HG03196 (cell line): ENCODE measurements around the gene CUL3.
"Not testable (repeated sequence)": the region's sequence is repeated elsewhere in the genome, so short reads cannot be mapped to it uniquely, and the experiment has no call there.

Source experiments
- ATAC-seq: cut with Tn5 transposase; IDR thresholded peaks from one replicate; pipeline ENCODE4 v1.9.1; 2021; ENCODE audit not compliant: unreplicated experiment

CUL3 gene

DNA sequence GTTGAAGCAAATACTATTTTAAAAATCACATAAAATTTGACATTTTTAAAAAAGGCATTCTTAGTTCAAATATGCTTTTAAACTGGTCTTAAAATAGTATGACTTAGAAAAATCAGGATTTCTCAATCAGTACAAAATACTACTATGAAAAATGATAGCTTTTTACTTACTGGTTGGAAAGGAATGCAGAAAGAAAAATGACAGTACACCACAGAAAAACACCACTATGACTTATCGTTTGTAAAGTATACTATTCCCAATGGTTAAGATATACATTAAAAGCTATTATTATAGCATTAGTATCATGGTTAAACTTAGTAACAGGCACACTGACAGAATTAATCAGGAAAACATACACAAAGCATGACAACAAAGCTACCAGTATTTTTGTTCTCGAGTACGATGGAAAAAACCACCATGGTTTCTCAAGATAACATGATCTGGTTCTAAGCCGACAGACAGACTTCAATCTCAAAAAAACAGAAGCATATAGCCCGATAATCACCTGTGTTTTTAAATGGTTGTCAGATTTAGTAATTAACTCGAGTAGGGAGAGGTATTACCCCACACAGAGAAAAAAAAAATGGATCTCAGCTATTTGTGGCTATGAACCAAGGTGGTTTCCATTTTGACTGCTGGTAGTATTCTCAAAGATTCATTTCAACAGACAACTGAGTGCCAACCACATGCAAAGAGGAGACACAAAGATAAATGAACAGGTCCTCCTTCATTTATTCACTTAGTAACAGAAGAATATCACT is 39.1 kb downstream of the CUL3 start:
- no peak for ATAC-seq

DNA sequence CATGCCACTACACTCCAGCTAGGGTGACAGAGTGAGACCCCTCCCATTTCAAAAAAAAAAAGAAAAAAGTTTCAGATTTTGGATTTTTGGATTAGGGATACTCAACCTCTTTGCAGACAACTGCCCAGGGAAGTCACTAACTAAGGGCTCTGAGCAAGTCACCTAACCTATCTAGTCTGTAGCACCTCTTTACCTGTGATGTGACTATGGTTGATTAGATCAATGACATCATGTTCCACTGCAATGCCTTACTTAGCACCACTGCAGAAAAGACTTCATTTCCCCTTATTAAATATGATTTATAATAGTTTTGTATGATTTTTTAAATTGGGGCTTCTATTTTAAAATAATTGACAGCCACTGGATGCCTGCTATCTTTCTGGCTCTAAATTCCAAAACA is 41.2 kb downstream of the CUL3 start:
- no peak for ATAC-seq

DNA sequence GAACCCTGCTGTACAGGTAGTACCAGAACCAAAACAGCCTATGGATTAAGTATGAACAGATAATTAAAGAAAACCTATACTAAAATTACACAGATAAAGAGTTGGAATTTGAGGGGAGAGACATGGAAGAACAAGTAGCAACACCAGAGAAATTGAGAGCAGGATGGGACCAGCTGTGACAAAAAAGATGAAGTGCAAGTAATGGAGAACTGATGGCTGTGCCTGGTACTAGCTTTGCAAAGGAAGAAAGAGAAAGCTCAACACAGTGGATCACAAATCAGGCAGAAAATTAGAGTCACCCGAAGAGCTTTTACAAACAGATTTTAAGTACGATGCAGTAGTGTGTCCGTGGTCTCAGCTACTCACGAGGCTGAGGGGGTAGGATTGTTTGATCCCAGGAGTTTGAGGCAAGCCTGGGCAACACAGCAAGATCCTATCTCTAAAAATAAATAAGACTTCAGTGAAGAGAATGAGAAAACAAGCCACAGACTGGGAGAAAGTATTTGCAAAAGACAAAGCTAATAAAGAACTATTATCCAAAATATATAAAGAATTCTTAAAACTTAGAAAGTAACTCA is 46.5 kb downstream of the CUL3 start:
- ATAC-seq = no peak

DNA sequence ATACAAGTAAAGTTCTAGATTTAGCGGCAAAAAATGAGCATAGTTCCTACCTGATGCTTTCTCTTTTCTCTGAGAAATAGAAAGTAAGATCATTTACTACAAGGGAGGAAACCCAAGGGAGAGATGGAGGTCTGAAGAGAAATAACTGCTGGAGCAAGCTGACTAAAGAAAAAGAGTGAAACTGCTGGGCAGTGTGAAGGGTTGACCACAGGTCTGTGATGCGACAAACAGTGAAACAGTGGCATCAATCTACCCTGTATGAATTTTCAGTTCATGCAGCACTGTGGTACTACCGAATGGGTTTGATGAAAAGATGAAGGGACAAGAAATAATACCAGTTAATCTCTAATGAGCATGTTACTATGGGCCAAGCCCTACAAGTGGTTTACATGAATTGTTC is 52.2 kb downstream of the CUL3 start:
- peak; percentile 49 for ATAC-seq

DNA sequence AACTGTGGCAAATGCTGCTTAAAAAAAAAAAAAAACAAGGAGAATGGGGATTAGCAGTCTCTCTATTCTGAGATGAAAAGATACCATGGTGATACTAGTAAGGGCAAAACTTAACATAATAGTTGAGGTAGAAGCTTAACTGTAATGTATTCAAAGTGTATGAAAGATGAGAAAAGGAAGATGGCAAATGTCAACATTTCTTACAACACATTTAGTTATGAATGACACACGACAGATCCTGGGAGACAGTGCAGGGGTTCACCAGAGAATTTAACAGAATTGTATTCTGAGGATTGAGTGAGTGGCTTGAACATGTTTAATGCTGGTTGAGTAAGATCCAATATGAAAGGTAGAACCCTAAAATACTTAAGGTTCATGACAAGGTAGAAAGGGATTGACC is 52.7 kb downstream of the CUL3 start:
- no peak for ATAC-seq

DNA sequence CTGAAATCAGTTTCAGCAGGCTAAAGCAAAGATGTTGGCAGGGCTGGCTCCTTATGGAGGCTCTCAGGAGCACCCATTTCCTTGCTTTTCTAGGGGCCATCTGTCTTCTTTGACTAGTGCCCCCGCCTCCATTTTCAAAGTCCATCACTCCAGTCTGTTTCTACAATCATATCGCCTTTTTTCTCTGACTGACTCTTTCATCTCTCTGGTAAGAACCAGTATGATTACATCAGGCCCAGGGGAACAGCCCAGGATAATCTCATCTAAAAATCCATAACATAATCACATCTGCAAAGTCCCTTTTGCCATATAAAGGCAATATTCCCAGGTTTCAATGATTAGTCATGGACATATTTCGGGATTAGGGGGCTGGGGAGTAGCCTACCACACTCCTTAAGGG is 57.0 kb downstream of the CUL3 start:
- no peak for ATAC-seq

DNA sequence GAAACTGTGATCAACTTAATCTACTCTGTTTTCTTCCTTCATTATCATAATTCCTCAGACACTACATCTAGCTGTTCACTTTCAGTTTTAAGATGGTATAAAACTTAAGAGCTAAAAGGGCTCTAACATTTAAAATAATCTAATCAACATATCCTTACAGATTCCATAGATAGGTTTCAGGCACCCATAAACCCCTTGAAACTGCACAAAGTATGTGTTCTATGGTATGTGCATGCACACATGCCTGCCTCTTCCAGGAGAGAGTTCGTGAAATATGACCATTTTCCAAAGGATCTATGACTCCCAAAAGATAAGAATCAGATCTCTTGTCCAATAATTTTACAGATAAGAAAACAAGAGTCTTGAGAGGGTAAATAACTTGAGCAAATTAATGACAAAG is 59.4 kb downstream of the CUL3 start:
- ATAC-seq = no peak

DNA sequence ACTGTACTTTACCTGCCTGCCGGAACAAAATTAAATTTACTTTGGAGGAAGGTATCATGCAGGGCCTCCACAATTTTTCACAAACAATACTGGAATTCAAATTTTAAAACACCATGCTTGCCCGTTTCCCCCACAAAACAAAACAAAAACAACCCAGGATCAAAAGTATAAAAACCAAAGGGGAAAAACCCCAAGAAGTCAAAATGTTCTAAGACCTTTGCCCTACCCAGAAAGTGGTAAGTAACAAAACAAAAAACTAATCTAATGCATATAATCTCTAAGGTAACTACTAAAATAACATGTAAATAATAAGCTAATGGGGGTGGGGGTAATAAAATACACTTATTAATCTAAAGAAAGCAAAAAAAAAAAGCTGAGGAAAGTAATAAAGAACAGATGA is 60.5 kb downstream of the CUL3 start:
- no peak for ATAC-seq

DNA sequence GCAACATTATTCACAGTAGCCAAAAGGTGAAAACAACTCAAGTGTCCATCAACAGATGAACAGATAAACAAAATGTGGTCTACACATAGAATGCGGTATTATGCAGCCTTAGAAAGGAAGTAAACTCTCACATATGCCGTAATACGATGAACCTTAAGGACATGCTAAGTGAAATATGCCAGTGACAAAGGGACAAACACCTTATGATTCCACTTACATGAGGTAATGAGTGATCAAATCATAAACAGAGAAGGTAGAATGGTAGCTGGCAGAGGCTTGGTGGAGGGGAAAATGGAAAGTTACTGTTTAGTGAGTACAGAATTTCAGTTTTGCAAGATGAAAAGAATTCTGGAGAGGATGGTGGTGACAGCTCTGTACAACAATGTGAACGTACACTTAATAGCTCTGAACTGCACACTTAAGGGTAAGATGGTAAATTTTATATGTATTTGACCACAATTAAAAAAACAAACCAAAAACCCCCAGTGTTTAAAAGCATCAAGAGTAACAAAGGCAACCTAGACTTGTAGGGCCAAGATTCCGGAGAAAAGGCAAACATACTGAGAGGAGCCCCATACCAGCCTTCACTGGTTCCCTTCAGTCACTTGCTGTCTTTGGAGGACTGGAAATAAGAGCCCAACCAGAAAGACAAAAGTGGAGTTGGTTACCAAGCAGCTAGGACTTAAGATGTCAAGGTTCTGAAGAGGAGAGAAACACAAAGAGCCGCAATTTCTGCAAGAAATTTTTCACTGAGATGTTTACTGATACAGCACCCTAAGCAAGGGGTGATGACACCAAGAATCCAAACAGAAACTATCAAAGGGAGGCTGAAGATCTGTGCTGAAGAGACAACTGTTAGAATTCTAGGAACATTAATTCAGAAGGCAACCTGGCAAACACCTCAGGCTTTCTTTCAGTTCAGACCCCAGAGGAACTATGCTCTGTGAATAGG is 61.3 kb downstream of the CUL3 start:
- peak; percentile 36 for ATAC-seq

DNA sequence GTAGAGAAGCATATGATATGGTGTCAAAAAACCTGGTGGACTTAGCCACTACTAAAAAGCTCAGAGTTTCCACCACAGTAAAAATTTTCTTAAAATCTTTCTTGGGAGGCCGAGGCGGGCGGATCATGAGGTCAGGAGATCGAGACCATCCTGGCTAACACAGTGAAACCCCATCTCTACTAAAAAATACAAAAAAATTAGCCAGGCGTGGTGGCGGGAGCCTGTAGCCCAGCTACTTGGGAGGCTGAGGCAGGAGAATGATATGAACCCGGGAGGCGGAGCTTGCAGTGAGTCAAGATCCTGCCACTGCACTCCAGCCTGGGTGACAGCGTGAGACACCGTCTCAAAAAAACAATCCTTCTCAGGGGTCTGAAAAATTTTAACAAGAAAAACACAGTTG is 62.7 kb downstream of the CUL3 start:
- ATAC-seq = not testable (repeated sequence)

DNA sequence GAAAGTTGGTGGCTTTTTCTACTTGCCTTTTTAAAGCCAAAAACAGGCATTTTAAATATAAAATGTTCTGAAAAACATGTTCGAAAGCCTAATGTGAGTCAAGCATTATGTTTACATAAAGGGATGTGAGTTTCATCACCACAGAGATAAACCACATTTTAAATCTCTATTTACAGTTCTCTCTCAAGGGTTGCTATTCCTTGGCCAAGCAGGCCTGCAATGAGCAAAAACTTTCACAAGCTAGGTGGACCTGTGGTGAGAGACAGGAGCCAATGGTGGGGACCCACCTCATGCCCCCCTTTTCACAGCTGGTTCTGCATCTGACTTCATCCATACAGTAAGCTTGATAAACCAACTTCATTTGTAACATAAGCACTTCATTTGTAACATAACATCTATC is 65.1 kb downstream of the CUL3 start:
- ATAC-seq = peak; percentile 65

DNA sequence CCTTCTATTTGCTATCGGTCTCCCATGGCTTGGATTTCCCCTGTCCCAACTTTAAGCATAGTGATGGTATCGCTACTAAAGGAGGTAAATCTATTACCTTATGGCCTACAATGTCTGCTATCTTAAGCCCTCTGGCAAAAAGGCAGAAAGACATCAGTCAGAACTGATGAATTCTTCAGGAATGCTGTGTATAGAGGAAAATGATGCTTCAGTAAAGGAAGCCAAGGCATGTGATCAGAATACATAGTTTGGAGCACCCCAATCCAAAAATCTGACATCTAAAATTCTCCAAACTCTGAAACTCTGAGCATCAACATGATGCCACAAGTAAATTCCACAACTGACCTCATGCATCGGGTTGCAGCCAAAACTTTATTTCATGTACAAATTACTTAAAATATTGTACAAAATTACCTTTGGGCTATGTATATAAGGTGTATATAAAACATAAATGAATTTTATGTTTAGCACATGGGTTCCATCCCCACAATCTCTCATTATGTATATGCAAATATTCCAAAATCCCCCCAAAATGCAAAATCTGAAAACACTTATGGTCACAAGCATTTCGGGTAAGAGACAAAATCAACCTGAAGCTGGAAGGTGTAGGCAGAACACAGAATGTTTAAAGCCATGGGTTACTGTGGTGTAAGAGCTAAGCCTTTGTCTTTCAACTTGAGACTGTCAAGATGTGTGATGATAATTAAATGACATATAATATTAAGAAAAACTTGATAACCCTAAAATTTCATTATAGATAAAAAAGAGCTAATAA is 66.2 kb downstream of the CUL3 start:
- no peak for ATAC-seq

DNA sequence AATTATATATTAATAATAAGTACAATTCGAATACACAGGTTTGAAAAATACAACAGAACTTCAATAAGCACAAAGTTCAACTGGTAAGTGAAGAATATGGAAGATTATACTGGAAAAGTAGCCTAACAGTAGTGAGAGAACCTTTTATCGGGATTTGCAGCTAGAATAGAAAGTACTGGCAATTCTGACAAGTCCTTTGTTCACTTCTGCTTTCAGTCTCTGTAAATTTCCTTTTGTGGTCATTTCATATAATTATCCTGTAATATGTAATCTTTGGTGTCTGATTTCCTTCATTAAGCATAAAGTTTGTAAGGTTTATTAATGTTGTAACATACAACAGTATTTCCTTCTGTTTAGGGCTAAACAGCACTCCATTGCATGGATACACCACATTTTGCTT is 67.2 kb downstream of the CUL3 start:
- no peak for ATAC-seq

DNA sequence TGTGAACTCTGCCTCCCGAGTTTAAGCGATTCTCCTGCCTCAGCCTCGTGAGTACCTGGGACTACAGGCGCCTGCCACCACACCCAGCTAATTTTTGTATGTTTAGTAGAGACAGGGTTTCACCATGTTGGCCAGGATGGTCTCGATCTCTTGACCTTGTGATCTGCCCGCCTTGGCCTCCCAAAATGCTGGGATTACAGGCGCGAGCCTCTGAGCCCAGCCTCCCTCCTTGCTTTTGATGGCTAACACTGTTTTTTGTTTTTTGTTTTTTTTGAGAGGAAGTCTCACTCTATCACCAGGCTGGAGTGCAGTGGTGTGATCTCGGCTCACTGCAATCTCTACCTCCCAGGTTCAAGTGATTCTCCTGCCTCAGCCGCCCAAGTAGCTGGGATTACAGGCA is 68.8 kb downstream of the CUL3 start:
- not testable (repeated sequence) for ATAC-seq

DNA sequence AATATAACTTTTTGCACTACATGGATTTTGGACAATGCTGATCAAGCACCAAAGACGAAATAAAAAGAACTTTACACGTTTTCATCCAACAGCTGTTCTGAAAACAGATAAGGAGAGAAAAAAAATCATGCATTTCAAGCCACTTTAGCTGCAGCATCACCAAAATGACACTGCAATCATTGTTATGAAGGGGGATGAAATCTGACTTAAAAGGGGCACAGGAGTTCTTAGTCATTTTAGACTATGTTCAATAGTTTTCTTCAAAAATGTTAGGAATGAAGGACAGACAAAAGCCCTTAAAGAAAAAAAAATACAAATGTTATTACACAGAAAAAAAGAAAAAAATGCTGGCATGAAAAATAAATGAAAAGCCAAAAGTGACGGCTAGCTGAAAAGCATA is 71.2 kb downstream of the CUL3 start:
- ATAC-seq = no peak

DNA sequence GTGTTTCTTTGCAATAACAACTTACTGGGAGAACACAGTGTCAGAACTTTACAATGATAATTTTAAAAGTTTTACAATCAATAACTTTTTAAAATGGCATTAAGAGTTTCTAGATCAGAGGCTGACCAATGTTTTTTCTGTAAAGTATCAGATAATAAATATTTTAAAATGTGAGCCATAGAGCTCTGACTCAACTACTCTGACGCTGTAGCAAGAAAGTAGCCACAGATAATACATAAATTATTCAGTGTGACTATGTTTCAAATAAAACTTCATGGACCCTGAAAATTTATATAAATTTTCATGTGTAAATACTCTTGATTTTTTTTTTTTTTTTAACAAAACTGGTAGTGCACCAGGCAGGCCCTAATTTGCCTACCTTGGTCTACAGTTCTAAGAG is 77.4 kb downstream of the CUL3 start:
- no peak for ATAC-seq

DNA sequence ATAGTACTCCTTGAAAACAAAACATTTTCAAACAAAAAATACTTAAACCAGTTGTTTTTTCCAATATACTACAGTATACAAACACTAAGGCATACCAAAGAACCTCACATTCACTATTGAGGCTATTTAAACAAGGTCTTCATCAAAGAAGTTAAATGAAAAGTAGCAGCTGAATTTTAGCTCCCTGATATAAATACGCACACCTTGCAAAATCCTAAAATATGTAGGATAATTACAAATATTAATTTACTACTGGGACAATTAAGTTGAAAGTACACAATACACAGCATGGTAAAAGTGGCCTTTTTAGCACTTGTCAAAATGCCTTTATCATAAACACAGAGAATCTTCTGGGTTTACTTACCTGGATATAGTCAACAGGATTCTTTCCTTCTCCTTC is 78.7 kb downstream of the CUL3 start:
- no peak for ATAC-seq

DNA sequence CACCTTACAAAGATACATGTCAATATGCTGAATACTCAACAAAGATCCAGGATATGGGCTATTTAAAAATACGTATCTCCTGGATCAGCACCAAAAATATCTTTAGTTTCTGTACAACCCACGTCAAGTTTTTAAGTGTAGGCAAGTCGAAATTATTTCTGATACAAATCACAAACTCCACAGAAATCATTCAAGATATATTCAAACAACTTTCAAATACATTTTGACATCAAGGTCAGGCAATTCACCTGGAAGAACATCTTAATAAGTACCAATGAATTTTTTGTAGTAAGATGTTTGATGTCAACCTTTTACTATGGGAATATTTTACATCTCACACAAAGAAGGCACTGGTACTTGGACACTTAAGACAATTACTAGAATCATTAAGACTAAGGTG is 86.2 kb downstream of the CUL3 start:
- ATAC-seq = no peak

DNA sequence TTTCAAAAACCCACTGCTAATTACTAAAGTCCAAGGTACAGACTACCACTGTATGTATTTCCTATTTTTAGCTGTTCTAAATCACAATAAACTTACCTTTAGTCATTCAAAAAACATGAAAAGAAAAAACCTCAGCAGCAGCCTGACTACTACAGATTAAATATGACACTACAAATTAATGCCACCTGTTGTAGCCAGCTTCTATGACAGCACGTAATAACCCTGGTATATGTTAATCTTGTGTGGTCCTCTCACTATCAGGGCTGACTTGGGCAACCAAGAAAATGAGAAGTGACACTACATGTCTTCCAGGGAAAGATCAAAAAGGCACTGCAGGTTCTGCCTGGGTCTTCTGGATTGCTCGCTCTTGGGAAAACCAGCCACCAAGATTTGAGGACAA is 92.6 kb downstream of the CUL3 start:
- no peak for ATAC-seq

DNA sequence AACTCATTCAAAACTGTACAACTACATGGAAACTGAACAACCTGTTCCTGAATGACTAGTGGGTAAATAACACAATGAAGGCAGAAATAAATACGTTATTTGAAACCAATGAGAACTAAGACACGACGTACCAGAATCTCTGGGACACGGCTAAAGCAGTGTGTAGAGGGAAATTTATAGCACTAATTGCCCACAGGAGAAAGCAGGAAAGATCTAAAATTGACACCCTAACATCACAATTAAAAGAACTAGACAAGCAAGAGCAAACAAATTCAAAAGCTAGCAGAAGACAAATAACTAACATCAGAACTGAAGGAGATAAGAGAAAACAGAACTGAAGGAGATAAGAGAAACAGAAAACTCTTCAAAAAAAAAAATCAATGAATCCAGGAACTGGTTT is 97.2 kb downstream of the CUL3 start:
- ATAC-seq = not testable (repeated sequence)
